Fibroblast of pulmonary artery (primary cell): ENCODE data around the gene PPFIBP1.
A peak's percentile ranks its signal among the peaks of the same experiment; 100 is the strongest.

Source experiments
- DNase-seq: peaks from one replicate; pipeline ENCODE4 v3.0.0-alpha.2; 2010; ENCODE audit warnings: low read depth
- H3K4me3 ChIP-seq: replicated peaks from 2 replicates; pipeline ENCODE4 v1.5.1; 2011; ENCODE audit warnings: low read depth, mild to moderate bottlenecking, control low read depth, low read length, moderate library complexity
- CTCF ChIP-seq: IDR thresholded peaks from 2 replicates; pipeline ENCODE4 v1.5.1; 2011; ENCODE audit warnings: mild to moderate bottlenecking, control low read depth, low read length, inconsistent platforms; ENCODE audit errors: missing control alignments

PPFIBP1 gene

GRCh38 chr12:27695556-27696292 is 171.7 kb downstream of the PPFIBP1 start:
- no peak overlapping the region for H3K4me3 ChIP-seq
- TF ChIP-seq CTCF, result no peak
- no peak for DNase-seq

GRCh38 chr12:27696293-27696652 is 172.3 kb downstream of the PPFIBP1 start, which contains the start of gene REP15:
Gene REP15, plus strand, starts transcription at chr12:27696447. Its CDS starts 116 bp downstream, at chr12:27696563.
- no peak for TF ChIP-seq CTCF
- no peak within 1 kb of the TSS for H3K4me3 ChIP-seq
- no peak for DNase-seq

- no peak overlapping the region for H3K4me3 ChIP-seq
- TF ChIP-seq CTCF, result no peak
- no peak for DNase-seq
These were observed 173.0 kb downstream of the PPFIBP1 start for GRCh38 chr12:27696864-27697564.

- peak; percentile 95 for DNase-seq
- no peak overlapping the region for H3K4me3 ChIP-seq
- TF ChIP-seq CTCF, result peak; percentile 93
These were observed 179.9 kb downstream of the PPFIBP1 start for GRCh38 chr12:27703720-27704452.

- no peak overlapping the region for H3K4me3 ChIP-seq
- TF ChIP-seq CTCF, result no peak
- DNase-seq, result no peak
These were observed 181.3 kb downstream of the PPFIBP1 start for GRCh38 chr12:27705263-27705662.

- no peak overlapping the region for H3K4me3 ChIP-seq
- no peak for DNase-seq
- no peak for TF ChIP-seq CTCF
These were observed 183.2 kb downstream of the PPFIBP1 start for GRCh38 chr12:27707216-27707615.
